Fibroblast of lung (primary cell): ENCODE data around the gene SNRNP35.

Experiments used
- CTCF ChIP-seq, 2 donors: IDR thresholded peaks in 1 of 2; conservative IDR thresholded peaks in 1 of 2; 1 replicate in 1 of 2; 2 replicates in 1 of 2; pipeline ENCODE4 v1.5.1; 2011 to 2012; ENCODE audit warnings: low read length in 2 of 2, control low read depth in 1 of 2, inconsistent platforms in 1 of 2, low read depth in 1 of 2, mild to moderate bottlenecking in 1 of 2
- EZH2 ChIP-seq: IDR thresholded peaks from 2 replicates; pipeline ENCODE4 v1.5.1; 2012; ENCODE audit warnings: low read length, control low read depth, mild to moderate bottlenecking; ENCODE audit errors: missing control alignments

- no peak for TF ChIP-seq CTCF (conservative IDR thresholded peaks at IDR 0.05 in 1 of 2, IDR thresholded peaks at IDR 0.05 in 1 of 2; ENCODE audit: low read depth in 1 of 2, low read length in 2 of 2)
- TF ChIP-seq EZH2 = no peak
These were observed 30.7 kb downstream of the SNRNP35 start for GRCh38 chr12:123488539-123489230.
